ENCODE results near the gene LMO2. TPM values are rescaled to one million over a fixed set of nuclear protein-coding genes. Genes with fewer than 3 reads are reported as not detected.

Gene LMO2
- total and polyA plus RNA-seq, 2 donors (not counting 3 experiments of a cell fraction or from before 2014, with no cell fraction given): 60.4 to 66.8 TPM

DNA sequence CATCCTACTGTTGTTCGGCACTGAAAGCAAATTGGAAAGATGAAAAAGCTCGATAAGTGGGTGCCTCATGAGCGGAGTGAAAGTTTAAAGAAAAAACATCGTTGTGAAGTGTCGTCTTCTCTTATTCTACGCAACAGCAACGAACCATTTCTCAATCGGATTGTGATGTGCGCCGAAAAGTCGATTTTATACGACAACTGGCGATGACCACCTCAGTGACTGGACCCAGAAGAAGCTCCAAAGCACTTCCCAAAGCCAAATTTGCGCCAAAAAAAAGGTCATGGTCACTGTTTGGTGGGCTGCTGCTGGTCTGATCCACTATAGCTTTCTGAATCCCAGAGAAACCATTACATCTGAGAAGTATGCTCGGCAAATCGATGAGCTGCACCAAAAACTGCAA is 59.2 kb downstream of the LMO2 start:
- intact Hi-C loops (cut with micrococcal nuclease): no loop called here
- BruUV-seq (replicated peaks): no TSS peak
- CTCF ChIA-PET: interaction anchor here (0.8 to 5.5 kb wide), 3 partner anchors 15 to 155 kb away, joined by 3 to 58 read pairs (median 4); no protein-coding TSS in a partner anchor

More for the DNA sequence above, 59.2 kb downstream of the LMO2 start:
- FAIRE-seq (no peak), DNase-seq (ENCODE audit: low read depth, low spot score) (no peak)
- POLR2A ChIA-PET: no interaction called here
- Histone ChIP-seq H3K27ac (ENCODE audit: insufficient read depth, low read depth, low read length) (no peak overlapping the region), H3K4me1 (ENCODE audit: control insufficient read depth, extremely low read depth, insufficient read depth, low read length) (peaks cover 4% of the 10 kb centered on the region), H3K36me3 (ENCODE audit: control insufficient read depth in 2 of 2, extremely low read depth in 1 of 2, insufficient read depth in 2 of 2, low read length in 2 of 2) (no peaks in the 10 kb centered on the region), H3K79me2 (ENCODE audit: control insufficient read depth, insufficient read depth, low read length) (no peaks in the 10 kb centered on the region), H3K27me3 (ENCODE audit: control insufficient read depth in 2 of 2, insufficient read depth in 2 of 2, low read length in 2 of 2) (peaks cover 11 to 15% of the 10 kb centered on the region in 2 experiments), H2AFZ (ENCODE audit: low read depth, low read length) (no peak overlapping the region), H3K9me1 (replicated peaks; ENCODE audit: control insufficient read depth, extremely low read depth, insufficient read depth, low read length) (no peaks in the 10 kb centered on the region), H3K4me3 (replicated peaks in 1 of 3; ENCODE audit: insufficient read depth in 1 of 3, low read depth in 1 of 3, low read length in 3 of 3) (no peak overlapping the region), H3K9ac (replicated peaks; ENCODE audit: extremely low read depth, insufficient read depth, low read length) (no peak overlapping the region), H3K9me3 (replicated peaks; ENCODE audit: control insufficient read depth, insufficient read depth, low read length) (no peaks in the 10 kb centered on the region), H4K20me1 (replicated peaks; ENCODE audit: control insufficient read depth, extremely low read depth, insufficient read depth, low read length) (no peaks in the 10 kb centered on the region), H3K4me2 (ENCODE audit: insufficient read depth, low read length) (no peak overlapping the region)
- TF ChIP-seq, protein P1, sequence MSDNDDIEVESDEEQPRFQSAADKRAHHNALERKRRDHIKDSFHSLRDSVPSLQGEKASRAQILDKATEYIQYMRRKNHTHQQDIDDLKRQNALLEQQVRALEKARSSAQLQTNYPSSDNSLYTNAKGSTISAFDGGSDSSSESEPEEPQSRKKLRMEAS (IDR thresholded peaks at IDR 0.05; ENCODE audit: insufficient read depth, insufficient read length): no peak
- TF ChIP-seq FOS (IDR thresholded peaks at IDR 0.05; ENCODE audit: borderline replicate concordance, insufficient read depth, low read length): no peak
- no peak for TF ChIP-seq POLR2AphosphoS5 (IDR thresholded peaks at IDR 0.05; ENCODE audit: insufficient read depth, low read depth, low read length)
- no peak for TF ChIP-seq JUN (IDR thresholded peaks at IDR 0.05; ENCODE audit: borderline replicate concordance, insufficient read depth, insufficient read length, low read depth)
- TF ChIP-seq, protein P2, sequence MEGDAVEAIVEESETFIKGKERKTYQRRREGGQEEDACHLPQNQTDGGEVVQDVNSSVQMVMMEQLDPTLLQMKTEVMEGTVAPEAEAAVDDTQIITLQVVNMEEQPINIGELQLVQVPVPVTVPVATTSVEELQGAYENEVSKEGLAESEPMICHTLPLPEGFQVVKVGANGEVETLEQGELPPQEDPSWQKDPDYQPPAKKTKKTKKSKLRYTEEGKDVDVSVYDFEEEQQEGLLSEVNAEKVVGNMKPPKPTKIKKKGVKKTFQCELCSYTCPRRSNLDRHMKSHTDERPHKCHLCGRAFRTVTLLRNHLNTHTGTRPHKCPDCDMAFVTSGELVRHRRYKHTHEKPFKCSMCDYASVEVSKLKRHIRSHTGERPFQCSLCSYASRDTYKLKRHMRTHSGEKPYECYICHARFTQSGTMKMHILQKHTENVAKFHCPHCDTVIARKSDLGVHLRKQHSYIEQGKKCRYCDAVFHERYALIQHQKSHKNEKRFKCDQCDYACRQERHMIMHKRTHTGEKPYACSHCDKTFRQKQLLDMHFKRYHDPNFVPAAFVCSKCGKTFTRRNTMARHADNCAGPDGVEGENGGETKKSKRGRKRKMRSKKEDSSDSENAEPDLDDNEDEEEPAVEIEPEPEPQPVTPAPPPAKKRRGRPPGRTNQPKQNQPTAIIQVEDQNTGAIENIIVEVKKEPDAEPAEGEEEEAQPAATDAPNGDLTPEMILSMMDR (IDR thresholded peaks at IDR 0.05; ENCODE audit: extremely low read depth in 1 of 2, insufficient read depth in 1 of 2, low read depth in 1 of 2, low read length in 2 of 2): no peak
- no peak for TF ChIP-seq GATA2 (IDR thresholded peaks at IDR 0.05; ENCODE audit: insufficient read depth, insufficient read length, low read depth, low read length)
- no peak for TF ChIP-seq POLR2A (IDR thresholded peaks at IDR 0.05; ENCODE audit: low read depth, low read length)
- no peak for TF ChIP-seq MYC (IDR thresholded peaks at IDR 0.05; ENCODE audit: low read depth, low read length)
- TF ChIP-seq EZH2 (IDR thresholded peaks at IDR 0.05; ENCODE audit: borderline replicate concordance, low read depth, low read length, severe bottlenecking): no peak
- dilution Hi-C loops (cut with MboI; ENCODE audit: extremely low pct_ligation_motif_present, low sequenced_read_pairs): no loop called here

Data from endothelial cell of umbilical vein (primary cell).